ENCODE results near the gene LSS. TPM values are rescaled to one million over a fixed set of nuclear protein-coding genes. Genes with fewer than 3 reads are reported as not detected.

The LSS gene
- total RNA-seq, 1 experiment from 2014 or later = 45.5 TPM

DNA sequence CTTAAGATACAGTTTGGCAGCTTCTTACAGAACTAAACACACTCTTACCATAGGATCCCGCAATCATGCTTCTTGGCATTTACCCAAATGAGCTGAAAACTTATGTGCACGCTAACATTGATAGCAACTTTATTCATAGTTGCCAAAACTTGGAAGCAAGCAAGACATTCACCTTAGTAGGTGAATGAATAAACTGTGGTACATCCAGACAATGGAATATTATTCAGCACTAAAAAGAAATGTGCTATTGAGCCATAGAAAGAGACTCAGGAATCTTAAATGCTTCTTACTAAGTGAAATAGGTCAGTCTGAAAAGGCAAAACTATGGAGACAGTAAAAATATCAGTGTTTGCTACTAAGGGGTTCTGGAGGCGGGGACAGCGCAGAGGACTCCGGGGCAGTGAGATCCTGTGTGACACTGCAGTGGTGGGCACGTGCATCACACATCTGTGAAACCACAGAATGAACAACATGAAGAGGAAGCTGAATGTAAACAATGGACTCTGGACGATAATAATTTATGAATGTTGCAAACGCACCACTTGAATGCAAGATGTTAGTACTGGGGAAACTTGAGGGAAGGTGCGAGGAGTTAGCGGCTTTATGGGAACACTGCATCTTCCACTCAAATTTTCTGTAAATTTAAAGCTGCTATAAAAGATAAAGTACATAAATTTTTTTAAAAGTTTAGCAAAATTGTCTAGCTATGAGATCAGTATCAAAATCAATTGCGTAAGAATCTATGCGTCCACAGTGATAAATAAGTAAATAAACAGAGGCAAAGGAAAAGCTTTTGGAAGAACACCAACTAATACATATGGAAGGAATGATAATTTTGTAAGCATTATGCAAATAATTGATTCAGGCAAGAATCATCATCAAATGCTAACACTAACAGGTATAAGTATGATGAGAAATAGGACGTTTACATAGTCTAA lies 28.9 kb downstream of the LSS start:
- no peak for DNase-seq (ENCODE audit: unreplicated experiment)
- ChIA-PET CTCF (no interaction called here), POLR2A (interaction anchor here (0.6 to 0.7 kb wide), 2 partner anchors 33 to 37 kb away, joined by 3 read pairs; no protein-coding TSS in a partner anchor)
- H3K36me3 Mint-ChIP-seq (ENCODE audit: insufficient read depth, unreplicated experiment) = peaks cover 81% of the 10 kb centered on the region
- intact Hi-C loops (cut with micrococcal nuclease) = no loop called here
- BruUV-seq (replicated peaks) = no TSS peak
- no peaks in the 10 kb centered on the region for H3K4me1 Mint-ChIP-seq (ENCODE audit: insufficient read depth, unreplicated experiment)
- H3K27ac Mint-ChIP-seq (ENCODE audit: low read depth, unreplicated experiment) = no peak overlapping the region
- H3K27me3 Mint-ChIP-seq (ENCODE audit: insufficient read depth, unreplicated experiment) = no peaks in the 10 kb centered on the region
- TF ChIP-seq, protein P1, sequence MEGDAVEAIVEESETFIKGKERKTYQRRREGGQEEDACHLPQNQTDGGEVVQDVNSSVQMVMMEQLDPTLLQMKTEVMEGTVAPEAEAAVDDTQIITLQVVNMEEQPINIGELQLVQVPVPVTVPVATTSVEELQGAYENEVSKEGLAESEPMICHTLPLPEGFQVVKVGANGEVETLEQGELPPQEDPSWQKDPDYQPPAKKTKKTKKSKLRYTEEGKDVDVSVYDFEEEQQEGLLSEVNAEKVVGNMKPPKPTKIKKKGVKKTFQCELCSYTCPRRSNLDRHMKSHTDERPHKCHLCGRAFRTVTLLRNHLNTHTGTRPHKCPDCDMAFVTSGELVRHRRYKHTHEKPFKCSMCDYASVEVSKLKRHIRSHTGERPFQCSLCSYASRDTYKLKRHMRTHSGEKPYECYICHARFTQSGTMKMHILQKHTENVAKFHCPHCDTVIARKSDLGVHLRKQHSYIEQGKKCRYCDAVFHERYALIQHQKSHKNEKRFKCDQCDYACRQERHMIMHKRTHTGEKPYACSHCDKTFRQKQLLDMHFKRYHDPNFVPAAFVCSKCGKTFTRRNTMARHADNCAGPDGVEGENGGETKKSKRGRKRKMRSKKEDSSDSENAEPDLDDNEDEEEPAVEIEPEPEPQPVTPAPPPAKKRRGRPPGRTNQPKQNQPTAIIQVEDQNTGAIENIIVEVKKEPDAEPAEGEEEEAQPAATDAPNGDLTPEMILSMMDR (IDR thresholded peaks at IDR 0.05; ENCODE audit: unreplicated experiment) = no peak
- no peaks in the 10 kb centered on the region for H3K9me3 Mint-ChIP-seq (ENCODE audit: unreplicated experiment)
- H3K4me3 Mint-ChIP-seq (ENCODE audit: unreplicated experiment) = no peak overlapping the region

DNA sequence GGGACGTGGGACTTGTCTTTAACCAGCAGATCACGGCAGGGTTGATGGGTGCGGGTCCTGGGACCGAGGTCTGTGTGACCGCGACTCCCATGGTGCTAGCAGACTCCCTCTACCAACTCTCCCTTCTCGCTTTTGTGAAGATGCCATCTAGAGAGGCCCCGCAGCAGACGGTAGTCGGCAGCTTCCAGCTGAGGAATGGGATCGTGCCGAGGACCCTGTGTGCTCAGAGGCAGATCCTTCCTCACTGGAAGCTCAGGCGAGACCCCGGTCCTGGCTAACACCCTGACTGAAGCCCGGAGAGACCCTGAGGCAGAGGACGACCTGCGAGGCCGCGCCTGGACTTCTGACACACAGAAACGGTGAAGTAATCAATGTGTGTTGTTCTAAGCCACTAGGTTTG lies 31.8 kb downstream of the LSS start:
- no peaks in the 10 kb centered on the region for H3K9me3 Mint-ChIP-seq (ENCODE audit: unreplicated experiment)
- H3K4me3 Mint-ChIP-seq (ENCODE audit: unreplicated experiment) = no peak overlapping the region
- TF ChIP-seq, protein P1 (IDR thresholded peaks at IDR 0.05; ENCODE audit: unreplicated experiment) = no peak
- H3K4me1 Mint-ChIP-seq (ENCODE audit: insufficient read depth, unreplicated experiment) = no peaks in the 10 kb centered on the region
- no peak for DNase-seq (ENCODE audit: unreplicated experiment)
- BruUV-seq (replicated peaks) = no TSS peak
- ChIA-PET POLR2A (interaction anchor here (1.9 kb wide), 1 partner anchor 10 kb away, joined by 4 read pairs; no protein-coding TSS in a partner anchor), CTCF (no interaction called here)
- H3K36me3 Mint-ChIP-seq (ENCODE audit: insufficient read depth, unreplicated experiment) = peaks cover 72% of the 10 kb centered on the region
- intact Hi-C loops (cut with micrococcal nuclease) = no loop called here
- no peaks in the 10 kb centered on the region for H3K27me3 Mint-ChIP-seq (ENCODE audit: insufficient read depth, unreplicated experiment)
- H3K27ac Mint-ChIP-seq (ENCODE audit: low read depth, unreplicated experiment) = no peak overlapping the region

DNA sequence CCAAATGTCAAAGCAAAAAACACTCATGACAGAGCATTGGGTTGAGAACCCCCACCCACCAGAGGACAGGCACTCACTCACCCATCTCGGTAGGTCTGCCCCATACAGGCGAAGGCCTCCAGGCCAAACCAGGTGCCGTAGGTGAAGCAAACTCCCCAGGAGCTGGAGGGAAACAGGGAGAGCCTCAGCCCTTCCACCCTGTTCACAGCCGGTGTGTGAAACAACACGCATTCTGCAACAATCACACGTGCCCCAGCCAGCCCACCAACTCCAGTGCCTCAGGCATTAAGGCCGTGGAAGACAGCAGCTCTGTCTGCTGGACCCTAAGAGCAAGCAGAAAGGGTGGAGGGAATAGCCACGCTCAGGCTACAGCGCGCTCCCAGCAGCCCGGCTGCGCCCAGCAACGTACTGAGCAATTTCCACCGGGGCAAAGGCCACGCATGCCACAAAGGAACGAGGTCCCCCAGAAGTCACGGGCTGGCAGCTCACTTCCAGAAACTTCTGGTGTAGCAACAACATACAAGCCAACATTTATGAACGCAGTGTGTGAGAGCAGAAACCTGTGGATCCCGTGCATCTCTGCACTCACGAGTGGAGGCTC lies 32.9 kb downstream of the LSS start:
- TF ChIP-seq, protein P1 (IDR thresholded peaks at IDR 0.05; ENCODE audit: unreplicated experiment) = no peak
- ChIA-PET POLR2A (no interaction called here), CTCF (no interaction called here)
- peaks cover 68% of the 10 kb centered on the region for H3K36me3 Mint-ChIP-seq (ENCODE audit: insufficient read depth, unreplicated experiment)
- DNase-seq (ENCODE audit: unreplicated experiment) = no peak
- intact Hi-C loops (cut with micrococcal nuclease) = no loop called here
- BruUV-seq (replicated peaks) = no TSS peak
- H3K4me3 Mint-ChIP-seq (ENCODE audit: unreplicated experiment) = no peak overlapping the region
- no peaks in the 10 kb centered on the region for H3K27me3 Mint-ChIP-seq (ENCODE audit: insufficient read depth, unreplicated experiment)
- no peaks in the 10 kb centered on the region for H3K9me3 Mint-ChIP-seq (ENCODE audit: unreplicated experiment)
- H3K27ac Mint-ChIP-seq (ENCODE audit: low read depth, unreplicated experiment) = no peak overlapping the region
- H3K4me1 Mint-ChIP-seq (ENCODE audit: insufficient read depth, unreplicated experiment) = peaks cover 7% of the 10 kb centered on the region
